Stimulated activated CD8-positive, alpha-beta memory T cell treated with anti-CD3 and anti-CD28 coated beads, Interleukin-12 subunit alpha, Interleukin-12 subunit beta, amount 100 ng/mL, for 24 hours (primary cell): Measurements from ENCODE around the gene FAF2.
A peak's percentile ranks its signal among the peaks of the same experiment; 100 is the strongest.

ENCODE experiments used
- DNase-seq: peaks from one replicate; pipeline ENCODE4 v3.0.0-alpha.2; 2020; ENCODE audit errors: extremely low read depth

Gene FAF2

GRCh38 chr5:176530393-176530982 lies 82.3 kb downstream of the FAF2 start:
- no peak for DNase-seq

DNA sequence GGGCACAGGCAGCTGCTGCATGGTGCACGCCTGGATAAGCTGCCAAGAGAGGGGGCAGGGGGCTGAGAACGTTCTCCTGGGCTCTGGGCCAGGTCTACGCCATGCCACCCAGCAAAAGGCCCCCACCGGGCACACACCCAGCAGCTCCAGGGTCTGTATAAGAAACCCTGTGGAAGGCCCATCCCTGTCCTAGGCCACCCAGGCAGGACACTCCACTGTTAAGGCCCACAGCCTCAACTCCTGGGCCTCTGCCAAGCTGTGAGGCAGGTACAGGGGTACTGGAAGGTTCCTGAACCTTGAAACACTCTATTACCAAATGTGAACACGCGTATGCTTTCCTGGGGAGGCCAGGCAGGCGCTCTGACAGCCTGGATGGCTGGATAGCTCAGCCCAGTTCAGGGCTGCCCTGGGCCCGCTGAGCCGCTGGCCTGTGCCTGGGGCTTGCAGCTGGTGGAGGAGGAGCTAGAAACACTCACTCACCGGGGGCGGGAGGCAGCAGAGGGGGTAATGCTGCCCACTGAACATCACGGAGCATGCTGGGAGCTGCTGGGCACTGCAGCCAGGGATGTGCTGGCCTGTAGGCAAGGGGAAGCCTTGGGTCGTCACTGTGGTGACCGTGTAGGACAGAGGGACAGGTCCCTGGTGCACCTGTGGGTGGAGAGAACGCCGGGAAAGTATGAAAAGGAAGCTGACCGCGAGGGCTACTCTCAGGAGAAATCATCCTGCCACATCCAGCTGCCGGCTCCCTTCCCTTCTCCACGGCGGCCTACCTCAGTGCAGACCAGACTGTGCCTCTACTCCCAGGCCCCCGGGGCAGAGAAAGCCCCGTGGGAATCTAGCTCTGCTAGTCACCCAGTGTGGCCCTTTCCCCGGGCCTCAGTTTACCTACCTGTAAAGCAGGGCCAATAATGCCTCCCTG lies 83.1 kb downstream of the FAF2 start:
- no peak for DNase-seq

DNA sequence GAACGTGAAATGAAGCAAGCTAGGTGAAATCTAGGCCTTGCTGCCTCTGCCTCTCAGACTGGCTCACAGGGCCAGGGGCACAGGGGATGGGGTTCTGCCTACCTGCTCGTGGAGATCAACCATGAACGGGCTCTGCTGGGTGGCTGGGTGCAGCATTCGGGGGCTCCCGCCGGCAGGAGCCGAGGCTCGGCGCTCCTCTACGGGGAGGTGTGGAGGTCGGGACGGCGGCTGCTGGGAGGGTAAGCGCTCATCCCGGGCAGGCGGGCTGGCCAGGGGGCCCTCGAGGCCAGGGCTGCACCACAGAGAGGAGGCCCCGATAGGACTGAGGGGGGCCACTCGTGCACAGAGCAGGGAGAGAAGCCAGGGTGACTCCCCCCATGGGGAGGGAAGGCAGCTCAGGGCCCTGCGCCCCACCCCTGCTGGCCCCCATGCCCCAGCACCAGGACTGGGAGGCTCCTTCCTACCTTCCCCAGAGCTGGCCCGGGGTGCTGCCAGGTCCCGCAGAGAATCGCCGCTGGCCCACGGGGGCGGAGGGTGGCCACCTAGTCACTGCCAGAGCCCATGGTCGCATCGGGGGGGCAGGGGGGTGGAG lies 83.8 kb downstream of the FAF2 start:
- DNase-seq, result no peak

DNA sequence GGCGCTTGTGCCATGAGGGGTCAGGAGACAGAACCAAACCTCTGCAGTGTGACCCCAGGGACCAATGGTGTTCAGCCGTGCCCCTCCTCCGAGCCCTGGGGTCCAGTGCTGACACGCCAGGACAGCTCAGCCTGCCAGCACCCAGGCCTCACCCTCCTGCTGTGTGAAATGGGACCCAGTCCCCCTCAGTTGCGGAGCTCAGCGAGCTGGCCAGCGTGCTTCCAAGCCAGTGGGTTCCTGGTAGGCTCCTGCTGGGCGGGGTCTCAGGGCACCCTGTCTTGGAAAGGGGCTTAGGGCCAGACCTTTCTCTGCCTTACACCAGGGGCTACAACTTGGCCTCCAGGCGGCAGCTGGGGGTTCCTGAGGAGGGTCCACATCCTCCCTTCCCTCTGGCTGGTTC lies 84.6 kb downstream of the FAF2 start:
- no peak for DNase-seq

GRCh38 chr5:176533390-176533789 lies 85.2 kb downstream of the FAF2 start:
- DNase-seq, result no peak

- no peak for DNase-seq
These were observed 85.9 kb downstream of the FAF2 start for GRCh38 chr5:176533894-176534611.

- no peak for DNase-seq
These were observed 86.5 kb downstream of the FAF2 start for GRCh38 chr5:176534640-176535039.

- no peak for DNase-seq
These were observed 87.0 kb downstream of the FAF2 start for GRCh38 chr5:176535101-176535663.

DNA sequence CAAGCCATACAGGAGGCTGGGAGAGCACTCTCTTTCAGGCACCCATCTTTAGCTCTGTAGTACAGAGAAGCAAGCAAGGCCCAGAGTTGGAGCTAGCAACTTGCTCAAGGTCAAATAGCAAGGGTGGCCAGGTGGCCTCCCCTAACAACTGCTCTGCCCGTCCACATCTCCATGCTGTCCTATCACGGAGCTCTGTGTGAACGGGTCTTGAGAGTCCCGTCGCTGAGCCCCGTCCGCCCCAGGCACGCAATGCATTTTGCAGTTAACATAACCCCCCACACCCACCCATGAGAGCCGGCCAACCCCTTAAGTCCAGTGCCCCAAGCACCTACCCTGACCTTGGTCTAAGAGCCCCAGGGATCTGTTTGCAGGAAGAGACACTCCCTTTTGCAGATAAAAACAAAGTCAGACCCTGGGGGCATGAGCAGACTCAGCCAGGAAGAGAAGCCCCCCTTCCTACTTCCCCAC lies 87.5 kb downstream of the FAF2 start:
- no peak for DNase-seq

GRCh38 chr5:176536132-176536901 lies 88.1 kb downstream of the FAF2 start:
- DNase-seq, result no peak

DNA sequence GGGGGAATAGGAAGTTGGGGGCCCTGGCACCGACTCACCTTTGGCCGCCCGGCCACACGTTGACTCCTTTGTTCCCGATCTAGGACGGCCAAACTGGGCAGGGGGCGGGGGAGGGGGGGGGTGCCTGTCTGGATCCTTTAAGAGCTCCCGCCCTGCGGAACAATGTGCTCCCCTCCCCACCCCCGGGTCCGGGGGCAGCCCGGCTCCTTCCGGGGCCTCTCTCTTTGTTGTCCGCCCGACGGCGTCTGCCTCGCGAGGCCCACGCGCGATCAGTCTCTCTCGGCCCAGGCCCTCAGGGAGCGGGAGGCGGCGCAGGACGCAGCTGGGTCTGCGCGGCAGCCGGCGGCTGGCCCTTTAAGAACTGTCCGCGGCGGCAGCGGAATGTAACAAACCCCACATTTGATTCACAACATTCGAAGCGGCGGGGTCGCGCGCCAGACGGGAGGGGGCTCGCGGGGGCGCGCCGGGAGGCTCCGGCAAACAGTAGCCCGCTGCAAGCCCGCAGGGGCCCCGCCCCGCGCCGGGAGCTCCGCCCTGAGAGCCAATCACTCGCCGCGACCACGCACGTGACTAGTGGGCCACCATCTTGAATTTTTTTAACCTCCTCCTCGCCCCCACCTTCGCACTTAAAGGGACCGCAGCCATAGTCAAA lies 88.8 kb downstream of the FAF2 start, which contains the start of gene RNF44:
RNF44 (minus strand) TSS at position 501 of the 652 bp plus-strand sequence. CDS start 4,930 bp downstream, outside the sequence.
- peak; percentile 97 for DNase-seq

DNA sequence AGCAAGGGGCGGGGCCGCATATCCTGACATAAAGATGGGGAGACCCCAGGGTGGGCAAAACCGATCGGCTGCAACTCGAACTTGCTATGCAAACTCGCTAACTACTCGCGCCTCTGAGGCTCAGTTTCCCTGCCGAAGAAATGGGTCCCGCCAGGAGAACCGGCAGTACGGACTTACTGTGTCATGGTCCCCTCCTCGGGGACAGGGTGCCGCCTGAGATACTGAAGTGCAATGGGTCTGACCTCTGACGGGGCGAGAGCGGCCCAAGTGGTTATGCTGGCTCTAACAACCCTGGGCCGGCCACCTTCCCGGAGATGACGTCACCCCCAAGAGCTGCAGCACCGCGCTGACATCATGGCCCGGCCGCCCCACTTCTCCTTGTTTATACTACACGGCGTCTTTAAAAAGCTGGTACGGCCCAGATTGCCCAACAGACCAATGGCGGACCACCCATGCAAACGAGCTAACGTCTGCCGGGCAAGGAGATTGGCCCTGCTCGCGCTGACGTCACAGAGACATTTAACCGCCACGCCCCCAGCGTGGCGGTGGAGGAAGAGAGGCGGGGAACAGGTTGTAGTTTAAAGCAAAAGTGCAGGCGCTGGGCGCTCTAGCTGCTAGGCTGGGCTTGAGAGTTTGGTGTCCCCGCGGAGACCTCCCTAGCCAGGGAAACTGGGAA lies 89.5 kb downstream of the FAF2 start:
- peak; percentile 92 for DNase-seq

GRCh38 chr5:176538230-176538988 lies 90.2 kb downstream of the FAF2 start:
- DNase-seq, result no peak

- no peak for DNase-seq
These were observed 90.8 kb downstream of the FAF2 start for GRCh38 chr5:176538989-176539384.

DNA sequence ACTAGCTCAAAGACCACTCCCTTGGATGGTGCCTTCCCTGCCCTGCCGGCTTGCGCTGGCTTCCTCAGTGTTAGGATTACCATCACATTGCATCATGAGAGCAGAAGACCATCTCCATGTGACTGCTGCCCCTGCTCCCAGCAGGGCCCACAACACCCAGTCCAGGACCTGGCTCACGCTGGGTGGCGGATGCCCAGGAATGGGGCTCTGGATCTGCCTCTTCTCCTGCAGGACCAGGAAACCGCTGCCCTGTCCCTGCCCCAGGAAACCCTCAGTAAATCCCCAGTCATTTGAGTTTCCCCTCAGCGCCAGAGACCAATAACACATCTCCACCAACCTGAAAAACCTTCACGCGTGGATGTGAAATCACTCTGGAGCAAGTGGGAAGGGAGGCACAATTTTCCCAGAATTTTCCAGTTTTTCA lies 92.3 kb downstream of the FAF2 start:
- DNase-seq, result no peak

DNA sequence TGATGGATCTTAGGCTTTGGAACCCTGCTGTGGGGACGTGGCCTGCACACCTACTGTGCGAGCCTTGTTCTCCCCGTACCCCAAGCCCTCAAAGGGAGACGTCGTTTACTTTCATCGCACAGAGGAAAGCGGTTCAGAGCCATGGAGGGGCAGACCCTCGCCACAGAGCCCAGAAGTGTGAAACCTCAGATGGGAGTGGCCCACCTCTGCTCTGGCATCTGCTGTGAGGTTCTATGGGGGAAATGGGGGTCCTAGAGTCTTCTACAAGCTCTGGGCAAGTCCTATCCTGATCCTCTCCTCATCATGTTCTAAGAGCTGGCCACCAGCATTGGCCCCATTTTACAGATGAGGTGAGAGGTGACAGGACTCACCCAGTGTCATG lies 92.8 kb downstream of the FAF2 start:
- DNase-seq, result no peak

GRCh38 chr5:176541338-176542134 lies 93.4 kb downstream of the FAF2 start:
- no peak for DNase-seq

DNA sequence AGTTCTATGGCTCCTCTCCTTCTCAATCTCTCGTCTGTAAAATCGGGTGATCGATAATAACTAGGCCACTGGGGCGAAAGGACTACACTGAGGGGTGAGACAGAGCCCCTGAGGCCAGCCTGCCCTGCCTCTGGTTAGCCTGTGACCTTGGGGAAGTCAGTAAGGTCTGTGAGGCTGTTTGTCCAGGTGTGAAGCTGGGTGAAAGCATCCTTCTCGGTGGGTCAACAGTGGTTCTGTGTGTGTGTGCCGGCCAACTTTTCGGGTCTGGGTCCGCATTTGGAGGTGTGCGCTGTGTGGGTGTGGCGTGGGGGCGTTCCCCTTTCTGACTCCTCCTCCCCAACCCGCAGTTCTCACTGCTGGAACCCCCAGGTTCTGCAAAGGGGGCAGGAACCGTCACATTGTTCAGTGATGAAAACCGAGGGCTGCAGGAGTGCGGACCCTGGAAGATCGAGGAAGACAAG lies 94.0 kb downstream of the FAF2 start:
- no peak for DNase-seq
